H1 (cell line): ENCODE data around the gene NOBOX. TPM values are rescaled to one million over a fixed set of nuclear protein-coding genes. Genes with fewer than 3 reads are reported as not detected.

Experiments used
- CTCF ChIA-PET: fragments of 300-600 bp; sonication (Branson Sonifier 250); formaldehyde crosslinking; loops from one replicate; lab custom pipeline; 2021; ENCODE audit not compliant: partially characterized antibody; lab: Charles Lee
- POLR2A ChIA-PET: fragments of 300-600 bp; sonication (Branson Sonifier 250); formaldehyde crosslinking; loops from one replicate; lab custom pipeline; 2021; ENCODE audit warnings: inconsistent platforms; ENCODE audit not compliant: partially characterized antibody; lab: Charles Lee
- DNase-seq, 2 experiments: peaks; one replicate each; pipeline versions ENCODE4 v3.0.0 to v3.0.0-alpha.2; 2010 to 2022; ENCODE audit warnings: low spot score in 2 of 2, low read depth in 1 of 2, mixed read lengths in 1 of 2
- FAIRE-seq: peaks from 2 replicates; lab custom pipeline; 2011; peaks lifted over from hg19 to GRCh38; lab: Jason Lieb, UNC
- H2AFZ ChIP-seq: 2 replicates; pipeline ENCODE4 v1.8.1; 2012; ENCODE audit warnings: low read length, inconsistent platforms
- H2AK5ac ChIP-seq: 2 replicates; pipeline ENCODE4 v1.6.1; 2013; ENCODE audit warnings: low read depth, low read length
- H2BK120ac ChIP-seq: replicated peaks from 2 replicates; pipeline ENCODE3; 2013; ENCODE audit warnings: low read depth, low read length, inconsistent platforms
- H2BK12ac ChIP-seq: 2 replicates; pipeline ENCODE4 v1.6.1; 2013; ENCODE audit warnings: low read depth, low read length
- H2BK15ac ChIP-seq: 2 replicates; pipeline ENCODE4 v1.6.1; 2013; ENCODE audit warnings: low read length
- H2BK20ac ChIP-seq: 2 replicates; pipeline ENCODE4 v1.6.1; 2013; ENCODE audit warnings: low read length
- H2BK5ac ChIP-seq: 2 replicates; pipeline ENCODE4 v1.6.1; 2013; ENCODE audit warnings: low read depth, low read length
- H3K14ac ChIP-seq: 2 replicates; pipeline ENCODE4 v1.6.1; 2013; ENCODE audit warnings: inconsistent platforms; ENCODE audit not compliant: insufficient read length
- H3K18ac ChIP-seq: 2 replicates; pipeline ENCODE4 v1.6.1; 2013; ENCODE audit warnings: low read length; ENCODE audit errors: extremely low read depth
- H3K23ac ChIP-seq: 2 replicates; pipeline ENCODE4 v1.6.1; 2013; ENCODE audit warnings: inconsistent platforms; ENCODE audit not compliant: insufficient read length
- H3K23me2 ChIP-seq: 2 replicates; pipeline ENCODE4 v1.6.1; 2013; ENCODE audit warnings: low read depth, low read length
- H3K27ac ChIP-seq: 2 replicates; pipeline ENCODE4 v1.6.1; 2011; ENCODE audit warnings: low read depth, low read length, inconsistent platforms
- H3K27me3 ChIP-seq, 4 experiments: replicated peaks in 1 of 4; 1 replicate in 1 of 4; 2 replicates in 3 of 4; pipeline versions ENCODE4 v1.6.1 to v1.8.1; 2011 to 2013; ENCODE audit warnings: low read length in 3 of 4, mild to moderate bottlenecking in 3 of 4, inconsistent platforms in 2 of 4, mixed read lengths in 2 of 4, moderate library complexity in 1 of 4; ENCODE audit not compliant: control insufficient read depth in 3 of 4, insufficient read depth in 3 of 4; ENCODE audit errors: extremely low read depth in 1 of 4
- H3K36me3 ChIP-seq, 4 experiments: 2 replicates each; pipeline versions ENCODE4 v1.6.1 to v1.8.1; 2011 to 2013; ENCODE audit warnings: mild to moderate bottlenecking in 4 of 4, low read length in 3 of 4, moderate library complexity in 2 of 4, control low read depth in 1 of 4, inconsistent platforms in 1 of 4; ENCODE audit not compliant: insufficient read depth in 4 of 4, control insufficient read depth in 2 of 4
- H3K4ac ChIP-seq: replicated peaks from 2 replicates; pipeline ENCODE3; 2013; ENCODE audit warnings: low read length, low read depth, mixed read lengths, inconsistent platforms; ENCODE audit not compliant: insufficient read length
- H3K4me1 ChIP-seq, 4 experiments: replicated peaks in 1 of 4; 1 replicate in 1 of 4; 2 replicates in 3 of 4; pipeline versions ENCODE4 v1.6.1 to v1.8.1; 2011 to 2013; ENCODE audit warnings: low read length in 3 of 4, inconsistent platforms in 2 of 4, mixed read lengths in 1 of 4; ENCODE audit not compliant: insufficient read depth in 4 of 4, control insufficient read depth in 3 of 4
- H3K4me2 ChIP-seq, 2 experiments: 2 replicates each; pipeline versions ENCODE4 v1.6.1 to v1.8.1; 2011 to 2013; ENCODE audit warnings: low read depth in 2 of 2, low read length in 2 of 2, control low read depth in 1 of 2, inconsistent platforms in 1 of 2, mild to moderate bottlenecking in 1 of 2; ENCODE audit not compliant: insufficient read depth in 1 of 2
- H3K4me3 ChIP-seq, 4 experiments: fragments of 200-600, 300-600 bp in 1 of 4; sonication (generic), shearing (Covaris generic), sonication (Bioruptor Twin) in 1 of 4; 2 replicates each; pipeline versions ENCODE4 v1.5.1 to v1.8.1; 2011 to 2016; ENCODE audit warnings: low read length in 4 of 4, low read depth in 3 of 4, control low read depth in 2 of 4, inconsistent platforms in 2 of 4, mild to moderate bottlenecking in 2 of 4, mixed read lengths in 1 of 4, moderate library complexity in 1 of 4; ENCODE audit not compliant: insufficient read depth in 2 of 4; ENCODE audit errors: extremely low read depth in 1 of 4
- H3K56ac ChIP-seq: replicated peaks from 2 replicates; pipeline ENCODE3; 2013; ENCODE audit warnings: low read depth, mild to moderate bottlenecking, mixed read lengths, low read length, inconsistent platforms; ENCODE audit not compliant: insufficient read length
- H3K79me1 ChIP-seq: 2 replicates; pipeline ENCODE4 v1.6.1; 2013; ENCODE audit warnings: low read depth, low read length, control low read depth
- H3K79me2 ChIP-seq, 2 experiments: 2 replicates each; pipeline versions ENCODE4 v1.6.1 to v1.8.1; 2012 to 2013; ENCODE audit warnings: low read length in 2 of 2, mild to moderate bottlenecking in 2 of 2, inconsistent platforms in 1 of 2; ENCODE audit not compliant: insufficient read depth in 2 of 2, control insufficient read depth in 1 of 2
- H3K9ac ChIP-seq, 4 experiments: replicated peaks in 1 of 4; 1 replicate in 1 of 4; 2 replicates in 3 of 4; pipeline versions ENCODE4 v1.6.1 to v1.8.1; 2011 to 2013; ENCODE audit warnings: low read depth in 3 of 4, low read length in 3 of 4, control low read depth in 2 of 4, mild to moderate bottlenecking in 2 of 4, moderate library complexity in 2 of 4, inconsistent platforms in 1 of 4; ENCODE audit errors: extremely low read depth in 1 of 4
- H3K9me3 ChIP-seq, 2 experiments: 2 replicates each; pipeline versions ENCODE4 v1.6.1 to v1.8.1; 2012 to 2013; ENCODE audit warnings: mild to moderate bottlenecking in 2 of 2, moderate library complexity in 2 of 2, control low read depth in 1 of 2, inconsistent platforms in 1 of 2, low read depth in 1 of 2, low read length in 1 of 2, mixed read lengths in 1 of 2; ENCODE audit not compliant: insufficient read depth in 2 of 2
- H4K20me1 ChIP-seq, 2 experiments: replicated peaks in 1 of 2; 2 replicates each; pipeline versions ENCODE3 to v1.8.1; 2011 to 2013; ENCODE audit warnings: inconsistent platforms in 2 of 2, low read length in 2 of 2, mild to moderate bottlenecking in 1 of 2; ENCODE audit not compliant: insufficient read depth in 2 of 2, control insufficient read depth in 1 of 2
- H4K5ac ChIP-seq: 2 replicates; pipeline ENCODE4 v1.6.1; 2013; ENCODE audit warnings: low read length, low read depth, mixed read lengths, inconsistent platforms; ENCODE audit not compliant: insufficient read length
- H4K8ac ChIP-seq: 2 replicates; pipeline ENCODE4 v1.8.0; 2013; ENCODE audit warnings: mild to moderate bottlenecking, moderate library complexity, low read length, inconsistent platforms; ENCODE audit not compliant: insufficient read depth; ENCODE audit errors: extremely low read depth
- H4K91ac ChIP-seq: replicated peaks from 2 replicates; pipeline ENCODE3; 2013; ENCODE audit warnings: low read length, mixed read lengths, inconsistent platforms; ENCODE audit not compliant: insufficient read length
- BRCA1 ChIP-seq: IDR thresholded peaks from 2 replicates; pipeline ENCODE4 v1.6.1; 2012; ENCODE audit warnings: low read depth, low read length, improper control_type of control experiment
- CBX5 ChIP-seq: fragments of 300-800, 300-1000 bp; sonication (generic); IDR thresholded peaks from 2 replicates; pipeline ENCODE4 v1.7.1; 2016; ENCODE audit warnings: antibody characterized with exemption, low read length, low read depth
- CREB1 ChIP-seq: IDR thresholded peaks from 2 replicates; pipeline ENCODE4 v1.6.1; 2012; ENCODE audit warnings: inconsistent platforms
- CTCF ChIP-seq, 3 experiments: IDR thresholded peaks; 1 replicate in 2 of 3; 2 replicates in 1 of 3; pipeline versions ENCODE4 v1.5.1 to v1.6.1; 2011; ENCODE audit warnings: low read length in 3 of 3, mild to moderate bottlenecking in 3 of 3, inconsistent platforms in 2 of 3, low read depth in 1 of 3, moderate library complexity in 1 of 3; ENCODE audit not compliant: insufficient read depth in 1 of 3; ENCODE audit errors: control extremely low read depth in 1 of 3
- EGR1 ChIP-seq: IDR thresholded peaks from 2 replicates; pipeline ENCODE4 v1.6.1; 2011; ENCODE audit warnings: low read depth, low read length, borderline replicate concordance
- FOSL1 ChIP-seq: IDR thresholded peaks from 2 replicates; pipeline ENCODE4 v1.6.1; 2011; ENCODE audit warnings: mild to moderate bottlenecking, low read depth, low read length, moderate library complexity; ENCODE audit not compliant: insufficient read depth
- HDAC6 ChIP-seq: IDR thresholded peaks from one replicate; pipeline ENCODE4 v1.7.1; 2012; ENCODE audit warnings: low read depth, mild to moderate bottlenecking, inconsistent platforms, low read length, moderate library complexity
- JUN ChIP-seq: IDR thresholded peaks from 2 replicates; pipeline ENCODE4 v1.6.1; 2011; ENCODE audit warnings: low read depth, mild to moderate bottlenecking, improper control_type of control experiment, low read length
- NRF1 ChIP-seq: IDR thresholded peaks from 2 replicates; pipeline ENCODE4 v1.6.1; 2011; ENCODE audit warnings: mild to moderate bottlenecking, low read depth, low read length, improper control_type of control experiment
- POLR2AphosphoS5 ChIP-seq: IDR thresholded peaks from 2 replicates; pipeline ENCODE4 v1.6.1; 2011; ENCODE audit warnings: low read depth, low read length
- RFX5 ChIP-seq: IDR thresholded peaks from 2 replicates; pipeline ENCODE4 v1.6.1; 2011; ENCODE audit warnings: low read depth, low read length, improper control_type of control experiment, borderline replicate concordance
- RXRA ChIP-seq: IDR thresholded peaks from 2 replicates; pipeline ENCODE4 v1.6.1; 2011; ENCODE audit warnings: low read depth, mild to moderate bottlenecking, low read length, moderate library complexity; ENCODE audit not compliant: insufficient read depth
- SIRT6 ChIP-seq: IDR thresholded peaks from one replicate; pipeline ENCODE4 v1.7.1; 2012; ENCODE audit warnings: low read length, inconsistent platforms
- WGBS, 2 experiments: shearing (Covaris generic) in 1 of 2; methylation state at CpG; one replicate each; pipeline versions ENCODE4 v1.1.6 to v1.1.7; 2013 to 2015; ENCODE audit warnings: low lambda C conversion rate in 2 of 2, mixed read lengths in 2 of 2, inconsistent platforms in 1 of 2, low coverage in 1 of 2, missing lambda C conversion rate in 1 of 2; ENCODE audit not compliant: insufficient replicate concordance in 2 of 2, insufficient coverage in 1 of 2, insufficient read length in 1 of 2; ENCODE audit errors: extremely low coverage in 1 of 2, missing lambda C conversion rate in 1 of 2; 5-methylcytosine and 5-hydroxymethylcytosine counted together
- polyA plus RNA-seq, 7 experiments: library from polyadenylated mRNA; depleted of rRNA in 3 of 7; stranded (reverse) in 5 of 7; unstranded in 2 of 7; fragments of >200 nt in 5 of 7; fragments of 200-250 nt in 2 of 7; gene quantifications; 1 replicate in 5 of 7; 2 replicates in 1 of 7; 4 replicates in 1 of 7; pipeline versions ENCODE4 v1.2.1 to v1.2.3, GENCODE V29; 2011 to 2013; ENCODE audit warnings: missing spikeins in 2 of 7, mixed read lengths in 2 of 7
- total RNA-seq: library from RNA; stranded (reverse); fragmentation: NEBNext Ultra II Directional; extraction: Animal tissue kit (Norgen Biotek cat#: 25700); gene quantifications from 2 replicates; pipeline ENCODE4 v1.2.1, GENCODE V29; 2021

The NOBOX gene
- total and polyA plus RNA-seq, 2 of the 8 experiments (the other 6 are each of a cell fraction or from before 2014, with no cell fraction given), result not detected

GRCh38 chr7:144445590-144445989, 42.1 kb upstream of the NOBOX start:
- H3K79me1 ChIP-seq, result no peaks in the 10 kb centered on the region
- no peak overlapping the region for H3K18ac ChIP-seq
- CTCF ChIA-PET, result interaction anchor here (1.2 kb wide), 1 partner anchor 12 kb away, joined by 4 read pairs; no protein-coding TSS in a partner anchor
- H3K9ac ChIP-seq, result no peak overlapping the region
- H2BK120ac ChIP-seq, result no peak overlapping the region
- H2BK15ac ChIP-seq, result no peak overlapping the region
- no peaks in the 10 kb centered on the region for H3K36me3 ChIP-seq
- no peak overlapping the region for H3K23ac ChIP-seq
- H3K4me1 ChIP-seq, result no peaks in the 10 kb centered on the region
- POLR2A ChIA-PET, result no interaction called here
- H2AFZ ChIP-seq, result no peak overlapping the region
- no peak overlapping the region for H4K8ac ChIP-seq
- no peak for DNase-seq
- H2BK5ac ChIP-seq, result no peak overlapping the region
- no peak overlapping the region for H3K4ac ChIP-seq
- H3K56ac ChIP-seq, result no peak overlapping the region
- H3K23me2 ChIP-seq, result no peaks in the 10 kb centered on the region
- 100% methylated on average over 1 of the region's 1 CpG; no CpG with 5 or more reads in 1 of the 2 experiments for WGBS, 2 experiments
- H4K91ac ChIP-seq, result no peak overlapping the region
- H3K14ac ChIP-seq, result no peak overlapping the region
- H3K27me3 ChIP-seq, result no peaks in the 10 kb centered on the region
- no peaks in the 10 kb centered on the region for H3K9me3 ChIP-seq
- no peaks in the 10 kb centered on the region for H4K20me1 ChIP-seq
- FAIRE-seq, result no peak
- no peak overlapping the region for H2BK12ac ChIP-seq
- no peaks in the 10 kb centered on the region for H3K79me2 ChIP-seq
- H4K5ac ChIP-seq, result no peak overlapping the region
- H3K27ac ChIP-seq, result no peak overlapping the region
- TF ChIP-seq FOSL1 (no peak), CREB1 (no peak), BRCA1 (no peak), CTCF (IDR thresholded peaks at IDR 0.05; ENCODE audit: control extremely low read depth in 1 of 3, insufficient read depth in 1 of 3, low read depth in 1 of 3, low read length in 3 of 3) (no peak), JUN (no peak), RFX5 (no peak), SIRT6 (no peak), HDAC6 (no peak), POLR2AphosphoS5 (no peak), NRF1 (no peak), RXRA (no peak), EGR1 (no peak), CBX5 (no peak)
- TF ChIP-seq, all 59 proteins: peak for 0
- H3K4me3 ChIP-seq, result no peak overlapping the region
- no peak overlapping the region for H2AK5ac ChIP-seq
- no peak overlapping the region for H3K4me2 ChIP-seq
- H2BK20ac ChIP-seq, result no peak overlapping the region
